HG03520 (cell line): ENCODE results near the gene CCR9.
A peak's percentile ranks its signal among the peaks of the same experiment; 100 is the strongest.

ENCODE experiments used
- ATAC-seq: cut with Tn5 transposase; IDR thresholded peaks from one replicate; pipeline ENCODE4 v1.9.1; 2021; ENCODE audit warnings: mild to moderate bottlenecking, moderate library complexity; ENCODE audit not compliant: unreplicated experiment

CCR9 gene

GRCh38 chr3:45907769-45908705, 21.7 kb downstream of the CCR9 start:
- no peak for ATAC-seq

- no peak for ATAC-seq
Measured at GRCh38 chr3:45908761-45909160, 22.4 kb downstream of the CCR9 start.

- no peak for ATAC-seq
Measured at GRCh38 chr3:45909542-45909941, 23.2 kb downstream of the CCR9 start.

GRCh38 chr3:45910892-45911291, 24.5 kb downstream of the CCR9 start:
- no peak for ATAC-seq

GRCh38 chr3:45911511-45912226, 25.3 kb downstream of the CCR9 start:
- no peak for ATAC-seq

- no peak for ATAC-seq
Measured at GRCh38 chr3:45912435-45912834, 26.1 kb downstream of the CCR9 start.

GRCh38 chr3:45914362-45915058, 28.2 kb downstream of the CCR9 start:
- no peak for ATAC-seq

GRCh38 chr3:45915059-45915439, 28.7 kb downstream of the CCR9 start:
- no peak for ATAC-seq

GRCh38 chr3:45915518-45916231, 29.3 kb downstream of the CCR9 start:
- peak; percentile 86 for ATAC-seq

- no peak for ATAC-seq
Measured at GRCh38 chr3:45917146-45917898, 31.0 kb downstream of the CCR9 start.

GRCh38 chr3:45921158-45922038, 35.1 kb downstream of the CCR9 start:
- no peak for ATAC-seq

- ATAC-seq, result no peak
Measured at GRCh38 chr3:45922039-45922326, 35.6 kb downstream of the CCR9 start.

GRCh38 chr3:45922950-45923590, 36.7 kb downstream of the CCR9 start:
- ATAC-seq, result no peak

- ATAC-seq, result no peak
Measured at GRCh38 chr3:45923755-45924154, 37.4 kb downstream of the CCR9 start.

- no peak for ATAC-seq
Measured at GRCh38 chr3:45927881-45928280, 41.5 kb downstream of the CCR9 start.

GRCh38 chr3:45929042-45929679, 42.8 kb downstream of the CCR9 start:
- no peak for ATAC-seq

GRCh38 chr3:45931496-45931895, 45.2 kb downstream of the CCR9 start:
- ATAC-seq, result no peak

- ATAC-seq, result no peak
Measured at GRCh38 chr3:45932112-45932511, 45.8 kb downstream of the CCR9 start.
